Measurements from ENCODE around the gene MGLL. TPM values are rescaled to one million over a fixed set of nuclear protein-coding genes. Genes with fewer than 3 reads are reported as not detected.

MGLL gene
- total RNA-seq, 1 donor = 18.1 TPM

- H3K9me3 ChIP-seq (ENCODE audit: low read depth, low read length) = no peaks in the 10 kb centered on the region
- no peak overlapping the region for H3K4me2 ChIP-seq (ENCODE audit: insufficient read depth, low read length)
Observed at GRCh38 chr3:127865941-127866340, 43.6 kb upstream of the MGLL start.

GRCh38 chr3:127860211-127860696 lies 37.9 kb upstream of the MGLL start:
- no peak for DNase-seq (ENCODE audit: insufficient read length, low spot score, missing footprints)
- Histone ChIP-seq H3K4me2 (ENCODE audit: insufficient read depth, low read length) (no peak overlapping the region), H2AFZ (ENCODE audit: low read length) (no peak overlapping the region), H4K20me1 (ENCODE audit: insufficient read depth, low read length) (no peaks in the 10 kb centered on the region), H3K4me3 (ENCODE audit: insufficient read depth, low read length) (no peak overlapping the region), H3K4me1 (ENCODE audit: insufficient read depth, low read length) (no peaks in the 10 kb centered on the region), H3K27me3 (ENCODE audit: insufficient read depth, low read length) (peaks cover 18% of the 10 kb centered on the region), H3K27ac (ENCODE audit: low read depth, low read length) (no peak overlapping the region), H3K9me3 (ENCODE audit: low read depth, low read length) (no peaks in the 10 kb centered on the region), H3K79me2 (ENCODE audit: insufficient read depth, low read length) (no peaks in the 10 kb centered on the region), H3K36me3 (ENCODE audit: insufficient read depth, low read length) (no peaks in the 10 kb centered on the region)
- no peak for TF ChIP-seq CTCF (IDR thresholded peaks at IDR 0.05; ENCODE audit: extremely low read depth, low read depth, low read length)

More at GRCh38 chr3:127865941-127866340, 43.6 kb upstream of the MGLL start:
- Histone ChIP-seq H3K4me1 (ENCODE audit: insufficient read depth, low read length) (no peaks in the 10 kb centered on the region), H4K20me1 (ENCODE audit: insufficient read depth, low read length) (no peaks in the 10 kb centered on the region), H3K4me3 (ENCODE audit: insufficient read depth, low read length) (no peak overlapping the region), H3K79me2 (ENCODE audit: insufficient read depth, low read length) (no peaks in the 10 kb centered on the region), H3K36me3 (ENCODE audit: insufficient read depth, low read length) (no peaks in the 10 kb centered on the region), H3K27ac (ENCODE audit: low read depth, low read length) (no peak overlapping the region), H3K27me3 (ENCODE audit: insufficient read depth, low read length) (peaks cover 20% of the 10 kb centered on the region), H2AFZ (ENCODE audit: low read length) (no peak overlapping the region)
- DNase-seq (ENCODE audit: insufficient read length, low spot score, missing footprints) = peak; percentile 87
- peak; percentile 33 for TF ChIP-seq CTCF (IDR thresholded peaks at IDR 0.05; ENCODE audit: extremely low read depth, low read depth, low read length)

GRCh38 chr3:127859730-127860129 lies 37.4 kb upstream of the MGLL start:
- H3K27me3 ChIP-seq (ENCODE audit: insufficient read depth, low read length) = peaks cover 18% of the 10 kb centered on the region
- H3K27ac ChIP-seq (ENCODE audit: low read depth, low read length) = no peak overlapping the region
- no peaks in the 10 kb centered on the region for H3K79me2 ChIP-seq (ENCODE audit: insufficient read depth, low read length)
- H3K9me3 ChIP-seq (ENCODE audit: low read depth, low read length) = no peaks in the 10 kb centered on the region
- no peaks in the 10 kb centered on the region for H4K20me1 ChIP-seq (ENCODE audit: insufficient read depth, low read length)
- H3K36me3 ChIP-seq (ENCODE audit: insufficient read depth, low read length) = no peaks in the 10 kb centered on the region
- H3K4me2 ChIP-seq (ENCODE audit: insufficient read depth, low read length) = no peak overlapping the region
- H2AFZ ChIP-seq (ENCODE audit: low read length) = no peak overlapping the region
- no peaks in the 10 kb centered on the region for H3K4me1 ChIP-seq (ENCODE audit: insufficient read depth, low read length)
- DNase-seq (ENCODE audit: insufficient read length, low spot score, missing footprints) = no peak
- no peak overlapping the region for H3K4me3 ChIP-seq (ENCODE audit: insufficient read depth, low read length)
- TF ChIP-seq CTCF (IDR thresholded peaks at IDR 0.05; ENCODE audit: extremely low read depth, low read depth, low read length) = no peak

DNA sequence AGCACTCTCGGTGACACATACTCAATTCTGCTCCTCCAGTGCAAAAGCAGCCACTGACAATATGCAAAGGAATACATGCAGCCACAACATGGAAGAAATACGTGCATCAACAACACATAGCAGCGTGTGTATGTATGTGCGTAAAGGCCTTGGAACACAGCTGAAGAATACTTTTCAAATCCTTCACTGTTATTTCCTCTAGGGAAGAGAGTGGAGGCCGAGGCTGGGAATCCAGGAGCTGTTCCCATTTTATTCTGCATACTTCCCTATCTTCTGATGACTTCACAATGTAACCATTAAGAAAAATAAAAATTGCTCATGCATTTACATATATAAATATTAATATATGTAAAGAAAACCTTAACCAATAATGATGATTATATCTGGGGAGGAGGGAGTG lies 36.6 kb upstream of the MGLL start:
- no peaks in the 10 kb centered on the region for H3K4me1 ChIP-seq (ENCODE audit: insufficient read depth, low read length)
- no peak overlapping the region for H2AFZ ChIP-seq (ENCODE audit: low read length)
- no peak overlapping the region for H3K27ac ChIP-seq (ENCODE audit: low read depth, low read length)
- H3K27me3 ChIP-seq (ENCODE audit: insufficient read depth, low read length) = peaks cover 18% of the 10 kb centered on the region
- no peak overlapping the region for H3K4me2 ChIP-seq (ENCODE audit: insufficient read depth, low read length)
- TF ChIP-seq CTCF (IDR thresholded peaks at IDR 0.05; ENCODE audit: extremely low read depth, low read depth, low read length) = no peak
- H3K4me3 ChIP-seq (ENCODE audit: insufficient read depth, low read length) = no peak overlapping the region
- DNase-seq (ENCODE audit: insufficient read length, low spot score, missing footprints) = no peak
- no peaks in the 10 kb centered on the region for H3K36me3 ChIP-seq (ENCODE audit: insufficient read depth, low read length)
- no peaks in the 10 kb centered on the region for H3K9me3 ChIP-seq (ENCODE audit: low read depth, low read length)
- H3K79me2 ChIP-seq (ENCODE audit: insufficient read depth, low read length) = no peaks in the 10 kb centered on the region
- H4K20me1 ChIP-seq (ENCODE audit: insufficient read depth, low read length) = no peaks in the 10 kb centered on the region
